ENCODE data around the gene BNIP2.
"Not testable (repeated sequence)": the region's sequence is repeated elsewhere in the genome, so short reads cannot be mapped to it uniquely, and the experiment has no call there.

Gene BNIP2

GRCh38 chr15:59687836-59688235 lies 1.3 kb downstream of the BNIP2 start:
- DNase-seq (ENCODE audit: low spot score) = peak; percentile 36

GRCh38 chr15:59686389-59686788 lies 2.7 kb downstream of the BNIP2 start:
- no peak for DNase-seq (ENCODE audit: low spot score)

GRCh38 chr15:59685737-59686297 lies 3.3 kb downstream of the BNIP2 start:
- DNase-seq (ENCODE audit: low spot score) = no peak

GRCh38 chr15:59680870-59681269 lies 8.2 kb downstream of the BNIP2 start:
- no peak for DNase-seq (ENCODE audit: low spot score)

- DNase-seq (ENCODE audit: low spot score) = no peak
These were observed 8.8 kb downstream of the BNIP2 start for GRCh38 chr15:59680346-59680745.

- no peak for DNase-seq (ENCODE audit: low spot score)
These were observed 10.5 kb downstream of the BNIP2 start for GRCh38 chr15:59678620-59679019.

- DNase-seq (ENCODE audit: low spot score) = no peak
These were observed 10.9 kb downstream of the BNIP2 start for GRCh38 chr15:59678172-59678571.

- DNase-seq (ENCODE audit: low spot score) = no peak
These were observed 12.6 kb downstream of the BNIP2 start for GRCh38 chr15:59676565-59676964.

GRCh38 chr15:59674361-59674877 lies 14.7 kb downstream of the BNIP2 start:
- no peak for DNase-seq (ENCODE audit: low spot score)

- no peak for DNase-seq (ENCODE audit: low spot score)
These were observed 20.6 kb downstream of the BNIP2 start for GRCh38 chr15:59668556-59668955.

GRCh38 chr15:59662260-59662659 lies 26.9 kb downstream of the BNIP2 start:
- DNase-seq (ENCODE audit: low spot score) = no peak

GRCh38 chr15:59659366-59659765 lies 29.8 kb downstream of the BNIP2 start:
- DNase-seq (ENCODE audit: low spot score) = no peak

GRCh38 chr15:59657635-59658125 lies 31.4 kb downstream of the BNIP2 start:
- no peak for DNase-seq (ENCODE audit: low spot score)

- DNase-seq (ENCODE audit: low spot score) = peak; percentile 91
These were observed 32.1 kb downstream of the BNIP2 start, which contains the start of gene GTF2A2 for GRCh38 chr15:59656897-59657634. Gene GTF2A2 (minus strand): TSS chr15:59657515. CDS start chr15:59652277, 5,238 bp downstream.

GRCh38 chr15:59654046-59654445 lies 35.1 kb downstream of the BNIP2 start:
- DNase-seq (ENCODE audit: low spot score) = no peak

- no peak for DNase-seq (ENCODE audit: low spot score)
These were observed 39.5 kb downstream of the BNIP2 start for GRCh38 chr15:59649603-59650002.

- DNase-seq (ENCODE audit: low spot score) = no peak
These were observed 42.0 kb downstream of the BNIP2 start for GRCh38 chr15:59647085-59647484.

GRCh38 chr15:59646277-59646676 lies 42.8 kb downstream of the BNIP2 start:
- no peak for DNase-seq (ENCODE audit: low spot score)

GRCh38 chr15:59645812-59646211 lies 43.3 kb downstream of the BNIP2 start:
- DNase-seq (ENCODE audit: low spot score) = not testable (repeated sequence)

GRCh38 chr15:59644756-59645155 lies 44.4 kb downstream of the BNIP2 start:
- no peak for DNase-seq (ENCODE audit: low spot score)

- DNase-seq (ENCODE audit: low spot score) = no peak
These were observed 46.8 kb downstream of the BNIP2 start for GRCh38 chr15:59642351-59642750.

- not testable (repeated sequence) for DNase-seq (ENCODE audit: low spot score)
These were observed 51.6 kb downstream of the BNIP2 start for GRCh38 chr15:59637507-59637906.

- no peak for DNase-seq (ENCODE audit: low spot score)
These were observed 52.9 kb downstream of the BNIP2 start for GRCh38 chr15:59636184-59636583.

Measured in CD4-positive, alpha-beta T cell treated with Interleukin-6 at 100 ng/mL for 8 hours (primary cell).